Uterus (tissue), 4 donors: ENCODE results near the gene ULK3. TPM values are rescaled to one million over a fixed set of nuclear protein-coding genes. Genes with fewer than 3 reads are reported as not detected.

Source experiments
- DNase-seq, 2 donors: peaks; one replicate each; pipeline ENCODE4 v3.0.0-alpha.2; 2019 to 2020
- H3K27ac ChIP-seq, 2 donors: fragments of 200-600 bp; sonication (generic); 1 replicate in 1 of 2; 2 replicates in 1 of 2; pipeline ENCODE4 v1.5.1; 2016 to 2018
- H3K27me3 ChIP-seq, 2 donors: fragments of 200-600 bp; sonication (generic); one replicate each; pipeline ENCODE4 v1.5.1; 2018 to 2019; ENCODE audit warnings: control low read depth in 1 of 2
- H3K36me3 ChIP-seq, 2 donors: fragments of 200-600 bp; sonication (generic); one replicate each; pipeline ENCODE4 v1.5.1; 2019; ENCODE audit warnings: control low read depth in 1 of 2
- H3K4me1 ChIP-seq, 2 donors: fragments of 200-600 bp; sonication (generic); one replicate each; pipeline ENCODE4 v1.5.1; 2018 to 2019; ENCODE audit warnings: control low read depth in 1 of 2
- H3K4me3 ChIP-seq, 2 donors: fragments of 200-600 bp; sonication (generic); 1 replicate in 1 of 2; 2 replicates in 1 of 2; pipeline ENCODE4 v1.5.1; 2018 to 2019; ENCODE audit warnings: mild to moderate bottlenecking in 1 of 2
- H3K9me3 ChIP-seq, 2 donors: fragments of 200-600 bp; sonication (generic); one replicate each; pipeline ENCODE4 v1.5.1; 2019; ENCODE audit warnings: control low read depth in 1 of 2
- POLR2A ChIP-seq, 2 donors: fragments of 450-650 bp; IDR thresholded peaks; one replicate each; pipeline ENCODE4 v1.6.1; 2016; ENCODE audit warnings: antibody characterized with exemption in 2 of 2, mild to moderate bottlenecking in 1 of 2, moderate library complexity in 1 of 2
- intact Hi-C: fragments of 100-400 bp; cut with DNase I; formaldehyde crosslinking; loops from one replicate; pipeline ENCODE4 v1.15.1; 2023; ENCODE audit warnings: low total_unique reads
- total RNA-seq, 4 donors: library from RNA; depleted of rRNA in 3 of 4; stranded (reverse); fragments of >200 nt in 3 of 4; gene quantifications; one replicate each; pipeline versions ENCODE4 v1.1.0 to v1.2.4, GENCODE V29; 2014 to 2023
- TF ChIP-seq, protein P1 (sequence below), 4 experiments: fragments of 200-600 bp in 2 of 4; fragments of 450-650 bp in 2 of 4; sonication (generic) in 2 of 4; IDR thresholded peaks; one replicate each; pipeline ENCODE4 v1.5.1; 2016 to 2019; ENCODE audit warnings: antibody characterized with exemption in 4 of 4, mild to moderate bottlenecking in 2 of 4, moderate library complexity in 1 of 4
- donor health status: DM: yes; HTN: yes; CAD: no.

ULK3 gene
- total RNA-seq, 4 donors from 2014 or later = 29.0 to 105 (median 41.2) TPM

DNA sequence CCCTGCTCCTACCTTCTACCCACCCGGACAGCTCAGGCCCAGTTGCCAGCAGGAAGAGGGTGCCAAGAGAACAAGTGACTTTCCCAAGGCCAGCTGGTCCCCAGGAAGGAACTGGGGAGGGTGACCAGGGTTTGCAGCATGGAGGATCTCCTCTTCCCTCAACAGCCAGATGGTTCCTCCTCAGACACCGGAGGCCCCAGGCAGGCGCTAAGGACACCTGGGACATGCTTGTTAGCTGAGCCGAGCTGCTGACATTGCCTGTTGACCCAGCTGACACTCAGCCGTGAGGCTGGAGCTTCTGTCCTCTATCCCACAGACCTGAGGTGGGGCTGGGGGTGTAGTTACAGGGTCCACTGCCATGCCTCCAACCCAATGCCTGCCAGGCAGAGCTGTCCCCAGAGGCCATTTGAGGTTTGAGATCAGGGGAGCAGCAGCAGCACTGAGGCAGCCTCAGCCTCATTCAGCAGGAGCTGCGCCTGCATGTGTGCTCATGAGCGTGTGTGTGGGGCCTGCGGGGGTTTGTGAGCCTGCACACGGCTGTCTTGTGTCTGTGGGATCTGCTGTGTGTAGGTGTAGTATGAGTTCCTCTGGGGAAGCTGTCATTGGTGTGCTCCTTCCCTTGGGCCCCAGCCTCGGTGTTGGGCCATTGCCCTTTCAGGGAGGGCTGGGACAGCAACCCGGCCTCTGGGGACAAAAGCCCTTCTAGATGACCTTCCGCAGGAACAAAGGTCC lies 9.4 kb downstream of the ULK3 start:
- H3K27ac ChIP-seq = no peak overlapping the region
- no peaks in the 10 kb centered on the region for H3K4me1 ChIP-seq
- no peak for DNase-seq
- H3K9me3 ChIP-seq = no peaks in the 10 kb centered on the region
- H3K27me3 ChIP-seq = no peaks in the 10 kb centered on the region
- intact Hi-C loops = no loop called here
- no peak overlapping the region for H3K4me3 ChIP-seq
- no peaks in the 10 kb centered on the region for H3K36me3 ChIP-seq
- TF ChIP-seq POLR2A (IDR thresholded peaks at IDR 0.05) = no peak
- TF ChIP-seq, protein P1, sequence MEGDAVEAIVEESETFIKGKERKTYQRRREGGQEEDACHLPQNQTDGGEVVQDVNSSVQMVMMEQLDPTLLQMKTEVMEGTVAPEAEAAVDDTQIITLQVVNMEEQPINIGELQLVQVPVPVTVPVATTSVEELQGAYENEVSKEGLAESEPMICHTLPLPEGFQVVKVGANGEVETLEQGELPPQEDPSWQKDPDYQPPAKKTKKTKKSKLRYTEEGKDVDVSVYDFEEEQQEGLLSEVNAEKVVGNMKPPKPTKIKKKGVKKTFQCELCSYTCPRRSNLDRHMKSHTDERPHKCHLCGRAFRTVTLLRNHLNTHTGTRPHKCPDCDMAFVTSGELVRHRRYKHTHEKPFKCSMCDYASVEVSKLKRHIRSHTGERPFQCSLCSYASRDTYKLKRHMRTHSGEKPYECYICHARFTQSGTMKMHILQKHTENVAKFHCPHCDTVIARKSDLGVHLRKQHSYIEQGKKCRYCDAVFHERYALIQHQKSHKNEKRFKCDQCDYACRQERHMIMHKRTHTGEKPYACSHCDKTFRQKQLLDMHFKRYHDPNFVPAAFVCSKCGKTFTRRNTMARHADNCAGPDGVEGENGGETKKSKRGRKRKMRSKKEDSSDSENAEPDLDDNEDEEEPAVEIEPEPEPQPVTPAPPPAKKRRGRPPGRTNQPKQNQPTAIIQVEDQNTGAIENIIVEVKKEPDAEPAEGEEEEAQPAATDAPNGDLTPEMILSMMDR (IDR thresholded peaks at IDR 0.05) = no peak

DNA sequence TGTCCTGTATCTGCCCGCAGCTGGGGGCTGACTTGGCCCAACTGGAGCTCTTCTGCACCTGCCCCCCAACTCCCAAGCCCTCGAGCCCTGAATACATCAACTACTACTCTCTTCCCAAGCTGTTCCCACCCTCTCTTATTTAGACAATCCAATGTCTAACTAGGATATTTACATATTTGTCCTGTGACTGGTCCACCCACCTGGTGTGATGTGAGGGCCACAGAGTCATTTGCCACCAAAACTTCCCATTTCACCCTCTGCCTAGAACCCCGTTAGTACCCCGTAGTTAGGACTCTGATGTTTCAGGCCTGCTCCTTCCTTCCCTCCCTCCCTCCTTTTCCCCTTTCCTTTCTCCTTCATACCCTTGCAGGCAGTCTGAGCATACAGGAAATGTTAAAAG lies 10.1 kb downstream of the ULK3 start:
- Histone ChIP-seq H3K4me3 (no peak overlapping the region), H3K9me3 (no peaks in the 10 kb centered on the region), H3K27ac (no peak overlapping the region), H3K4me1 (no peaks in the 10 kb centered on the region), H3K27me3 (no peaks in the 10 kb centered on the region), H3K36me3 (no peaks in the 10 kb centered on the region)
- DNase-seq = no peak
- intact Hi-C loops = no loop called here
- TF ChIP-seq POLR2A (IDR thresholded peaks at IDR 0.05) = no peak
- TF ChIP-seq, protein P1 (IDR thresholded peaks at IDR 0.05) = no peak

DNA sequence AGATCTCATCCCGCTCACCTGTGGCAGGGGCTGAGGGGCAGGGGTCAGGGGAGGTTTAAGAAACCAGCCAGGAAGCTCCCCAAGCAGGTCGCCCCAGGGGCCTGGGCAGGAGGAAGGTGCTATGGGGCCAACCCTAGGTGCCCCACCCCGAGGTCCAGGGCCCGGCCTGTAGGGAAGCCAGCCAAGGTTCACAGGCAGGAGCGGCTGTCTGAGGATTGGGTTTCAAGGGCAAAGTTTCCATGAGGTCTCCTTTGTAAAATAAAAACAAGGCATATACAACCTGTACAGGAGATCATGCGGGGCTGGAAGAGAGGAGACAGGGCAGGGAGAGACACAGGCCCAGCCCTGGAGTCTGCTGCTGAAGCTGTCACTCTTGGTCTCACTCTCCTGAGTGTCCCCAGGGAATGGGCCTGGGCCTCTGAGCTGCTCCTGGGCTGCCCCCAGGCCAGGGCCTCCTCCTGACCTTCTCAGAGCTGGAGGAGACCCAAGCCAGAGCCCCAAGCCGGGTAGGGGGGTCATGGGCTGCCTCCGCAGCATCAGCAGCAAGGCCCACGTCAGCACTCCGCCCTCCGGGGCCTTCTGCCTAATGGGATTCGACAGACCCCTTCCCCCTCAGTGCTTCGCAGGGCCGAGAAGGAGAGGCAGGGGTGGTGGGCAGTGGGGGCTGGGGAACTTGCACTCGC lies 11.0 kb downstream of the ULK3 start:
- DNase-seq = no peak
- TF ChIP-seq POLR2A (IDR thresholded peaks at IDR 0.05) = no peak
- TF ChIP-seq, protein P1 (IDR thresholded peaks at IDR 0.05) = no peak
- no peak overlapping the region for H3K27ac ChIP-seq
- intact Hi-C loops = no loop called here
- no peaks in the 10 kb centered on the region for H3K36me3 ChIP-seq
- H3K4me1 ChIP-seq = no peaks in the 10 kb centered on the region
- H3K4me3 ChIP-seq = no peak overlapping the region
- H3K9me3 ChIP-seq = no peaks in the 10 kb centered on the region
- H3K27me3 ChIP-seq = no peaks in the 10 kb centered on the region

DNA sequence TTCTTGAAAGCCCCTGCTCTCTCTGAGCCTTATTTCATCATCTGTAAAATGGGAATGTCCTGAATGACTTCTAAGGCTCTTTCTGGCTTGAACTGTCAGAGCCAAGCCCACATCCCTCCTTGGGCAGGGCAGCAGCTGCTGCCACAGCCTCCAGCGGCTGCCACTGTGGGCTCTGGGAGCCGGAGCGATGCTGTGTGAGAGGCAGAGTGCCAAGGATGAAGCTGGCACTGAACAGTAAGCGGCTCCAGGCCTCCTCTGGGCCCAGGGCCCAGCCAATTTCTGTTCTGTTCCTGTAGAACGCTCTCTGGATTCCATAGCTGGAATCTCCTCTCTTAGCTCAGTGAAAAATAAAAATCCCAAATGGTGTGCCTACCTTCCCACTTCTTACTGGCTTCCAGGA lies 12.1 kb downstream of the ULK3 start:
- Histone ChIP-seq H3K27ac (no peak overlapping the region), H3K4me3 (no peak overlapping the region)
- no peak for TF ChIP-seq POLR2A (IDR thresholded peaks at IDR 0.05)
- TF ChIP-seq, protein P1 (IDR thresholded peaks at IDR 0.05) = no peak

DNA sequence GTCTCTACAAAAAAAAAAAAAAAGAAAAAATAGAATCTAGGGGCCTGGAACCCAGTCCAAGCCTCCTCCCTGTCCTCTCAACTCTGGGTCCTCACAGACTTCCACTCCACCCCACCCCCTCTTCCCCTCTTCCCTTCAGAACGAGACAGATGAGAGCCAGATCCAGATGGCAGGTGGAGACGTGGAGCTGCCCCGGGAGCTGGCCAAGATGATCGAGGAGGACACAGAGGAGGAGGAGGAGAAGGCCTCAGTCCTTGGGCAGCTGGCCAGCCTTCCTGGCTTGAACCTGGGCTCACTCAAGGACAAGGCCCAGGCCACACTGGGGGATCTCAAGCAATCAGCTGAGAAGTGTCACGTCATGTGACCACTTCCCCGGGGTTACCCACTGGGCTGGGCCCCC lies 13.0 kb downstream of the ULK3 start:
- H3K9me3 ChIP-seq = no peaks in the 10 kb centered on the region
- no peaks in the 10 kb centered on the region for H3K27me3 ChIP-seq
- DNase-seq = no peak
- no peak overlapping the region for H3K4me3 ChIP-seq
- H3K27ac ChIP-seq = no peak overlapping the region
- TF ChIP-seq, protein P1 (IDR thresholded peaks at IDR 0.05) = no peak
- TF ChIP-seq POLR2A (IDR thresholded peaks at IDR 0.05) = no peak
- intact Hi-C loops = no loop called here
- no peaks in the 10 kb centered on the region for H3K36me3 ChIP-seq
- H3K4me1 ChIP-seq = no peaks in the 10 kb centered on the region

More for the DNA sequence above, 12.1 kb downstream of the ULK3 start:
- Histone ChIP-seq H3K27me3 (no peaks in the 10 kb centered on the region), H3K36me3 (no peaks in the 10 kb centered on the region), H3K4me1 (no peaks in the 10 kb centered on the region), H3K9me3 (no peaks in the 10 kb centered on the region)
- DNase-seq = no peak
- intact Hi-C loops = no loop called here
